Activated CD8-positive, alpha-beta memory T cell treated with anti-CD3 and anti-CD28 coated beads, Interleukin-2, amount 50 U/mL, for 1 hour (primary cell): Measurements from ENCODE around the gene GLYR1.
"Not testable (repeated sequence)": the region's sequence is repeated elsewhere in the genome, so short reads cannot be mapped to it uniquely, and the experiment has no call there.

Experiments
- DNase-seq: peaks from one replicate; pipeline ENCODE4 v3.0.0-alpha.2; 2020; ENCODE audit errors: extremely low read depth

Gene GLYR1

DNA sequence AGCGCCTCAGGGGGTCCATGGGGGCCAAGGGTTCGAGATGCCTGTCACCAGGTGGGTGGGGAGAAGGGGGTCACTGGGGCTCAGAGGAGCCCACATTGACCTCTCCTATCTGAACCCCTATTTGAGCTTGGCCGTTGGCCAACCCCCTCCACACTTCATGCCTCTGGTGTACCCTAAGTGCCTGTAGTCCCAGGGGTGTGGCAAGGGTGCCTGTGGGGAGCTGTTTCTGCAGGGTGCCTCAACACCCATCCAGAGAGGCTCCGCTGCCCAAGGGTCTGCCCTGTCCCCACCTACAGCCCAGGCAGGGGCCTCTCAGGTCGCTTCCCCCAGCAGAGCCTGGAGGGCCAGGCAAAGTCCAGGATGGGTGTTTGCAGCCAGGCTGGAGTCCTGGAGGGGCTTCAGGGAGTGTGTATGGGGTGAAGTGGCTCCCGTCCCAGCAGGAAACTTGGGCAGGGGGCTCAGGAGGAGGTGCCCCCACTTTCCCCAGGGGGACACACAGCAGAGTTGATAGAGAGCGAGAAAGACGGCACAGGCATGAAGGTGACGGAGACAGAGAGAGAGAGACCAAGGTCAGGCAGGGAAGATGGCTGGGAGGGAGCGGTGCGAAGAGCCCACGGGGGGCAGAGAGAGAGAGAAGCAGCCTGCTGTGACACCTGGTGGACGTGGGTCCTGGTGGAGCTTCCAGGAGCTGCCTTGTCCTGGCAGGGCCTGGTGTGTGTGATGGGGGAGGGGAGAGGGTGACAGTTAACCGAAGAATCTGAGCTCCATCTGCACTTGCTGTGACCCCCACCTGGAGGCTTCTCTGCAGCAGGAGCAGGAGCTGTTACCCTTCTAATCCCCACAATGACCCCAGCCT is 59.2 kb downstream of the GLYR1 start, which contains the start of gene SEPTIN12:
Gene SEPTIN12, minus strand, starts transcription at position 719 of the 856 bp plus-strand sequence. Its CDS starts 700 bp downstream, at position 19.
- DNase-seq, result no peak

DNA sequence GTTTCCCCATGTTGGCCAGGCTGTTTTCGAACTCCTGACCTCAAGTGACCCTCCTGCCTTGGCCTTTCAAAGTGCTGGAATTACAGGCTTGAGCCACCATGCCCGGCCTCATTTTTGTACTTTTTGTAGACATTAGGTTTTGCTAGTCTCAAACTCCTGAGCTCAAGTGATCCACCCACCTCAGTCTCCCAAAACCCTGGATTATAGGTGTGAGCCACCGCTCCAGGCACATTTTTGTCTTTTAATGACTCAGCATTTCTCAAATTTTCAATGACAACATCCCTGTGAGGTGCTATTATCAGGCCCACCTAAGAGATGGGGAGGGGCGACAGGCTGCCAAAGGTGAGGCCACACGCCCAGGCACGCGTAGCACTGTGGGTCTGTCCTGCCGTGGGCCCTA is 60.0 kb downstream of the GLYR1 start:
- no peak for DNase-seq

DNA sequence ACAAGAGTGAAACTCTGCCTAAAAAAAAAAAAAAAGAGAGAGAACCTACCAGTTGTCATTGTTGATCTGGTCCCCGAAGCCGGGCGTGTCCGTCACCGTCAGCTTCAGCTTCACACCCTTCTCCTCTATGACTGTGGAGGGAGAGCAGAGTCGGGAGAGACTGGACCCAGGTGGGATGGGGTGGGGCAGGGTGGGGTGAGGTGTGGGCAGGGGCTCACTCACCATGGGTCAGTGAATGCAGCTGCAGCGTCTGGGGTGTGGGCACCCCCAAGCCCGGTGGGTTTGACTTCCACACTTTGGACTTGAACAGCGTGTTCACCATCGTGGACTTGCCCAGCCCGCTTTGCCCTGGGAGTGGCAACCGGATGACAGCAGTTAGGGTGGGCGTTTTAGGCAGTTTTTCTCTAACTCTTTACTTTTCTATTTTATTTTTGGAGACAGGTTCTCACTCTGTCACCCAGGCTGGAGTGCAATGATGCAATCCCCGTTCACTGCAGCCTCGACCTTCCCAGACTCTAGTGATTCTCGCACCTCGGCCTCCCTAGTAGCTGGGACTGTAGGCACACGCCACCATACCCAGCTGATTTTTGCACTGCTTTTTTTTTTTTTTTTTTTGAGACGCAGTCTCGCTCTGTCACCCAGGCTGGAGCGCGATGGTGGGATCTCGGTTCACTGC is 61.2 kb downstream of the GLYR1 start:
- DNase-seq, result no peak

DNA sequence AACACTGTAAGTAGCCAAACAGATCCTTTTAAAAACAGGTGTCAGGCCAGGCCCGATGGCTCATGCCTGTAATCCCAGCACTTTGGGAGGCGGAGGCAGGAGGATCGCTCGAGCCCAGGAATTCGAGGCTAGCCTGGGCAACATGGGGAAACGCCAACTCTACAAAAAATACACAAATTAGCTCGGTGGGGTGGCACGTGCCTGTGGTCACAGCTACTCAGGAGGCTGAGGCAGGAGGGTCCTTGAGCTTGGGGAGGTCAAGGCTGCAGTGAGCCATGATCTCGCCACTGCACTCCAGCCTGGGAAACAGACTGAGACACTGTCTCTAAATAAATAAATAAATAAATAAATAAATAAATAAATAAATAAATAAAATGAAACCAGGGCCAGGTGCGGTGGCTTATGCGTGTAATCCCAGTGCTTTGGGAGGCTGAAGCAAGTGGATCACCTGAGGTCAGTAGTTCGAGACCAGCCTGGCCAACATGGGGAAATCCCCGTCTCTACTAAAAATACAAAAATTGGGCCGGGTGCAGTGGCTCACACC is 62.6 kb downstream of the GLYR1 start:
- not testable (repeated sequence) for DNase-seq

GRCh38 chr16:4783951-4784336 is 63.1 kb downstream of the GLYR1 start:
- no peak for DNase-seq

DNA sequence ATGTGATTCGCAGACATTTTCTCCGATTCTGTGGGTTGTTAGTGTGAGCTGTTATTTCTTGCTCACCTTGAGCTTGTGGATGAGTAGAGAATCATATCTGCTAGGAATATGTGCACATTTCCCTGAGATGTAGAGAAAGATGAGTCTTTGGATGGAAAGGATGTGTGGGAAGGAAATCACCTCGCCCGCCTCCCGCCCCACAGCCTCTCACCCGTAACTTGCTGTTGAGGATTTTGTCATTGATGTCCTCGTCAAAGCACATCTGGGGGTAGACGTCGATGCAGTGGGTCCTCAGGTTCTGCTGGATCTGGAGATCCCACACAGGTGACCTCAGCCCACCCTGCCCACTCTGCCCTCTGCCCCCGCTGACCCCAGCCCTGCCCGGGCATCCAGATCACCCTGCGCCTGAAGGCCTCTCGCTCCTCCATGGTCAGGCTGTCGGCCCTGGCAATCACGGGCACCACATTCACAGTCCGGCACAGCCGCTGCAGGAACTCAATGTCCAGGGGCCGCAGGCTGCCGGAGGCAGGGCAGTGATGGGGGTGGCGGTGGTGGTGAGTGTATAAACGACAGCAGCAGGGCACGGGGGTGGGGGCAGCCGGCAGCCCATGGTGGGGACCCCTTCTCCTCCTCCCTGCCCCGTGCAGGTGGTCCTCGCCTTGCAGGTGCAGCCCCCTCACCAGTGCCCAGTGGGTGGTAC is 63.7 kb downstream of the GLYR1 start:
- no peak for DNase-seq

DNA sequence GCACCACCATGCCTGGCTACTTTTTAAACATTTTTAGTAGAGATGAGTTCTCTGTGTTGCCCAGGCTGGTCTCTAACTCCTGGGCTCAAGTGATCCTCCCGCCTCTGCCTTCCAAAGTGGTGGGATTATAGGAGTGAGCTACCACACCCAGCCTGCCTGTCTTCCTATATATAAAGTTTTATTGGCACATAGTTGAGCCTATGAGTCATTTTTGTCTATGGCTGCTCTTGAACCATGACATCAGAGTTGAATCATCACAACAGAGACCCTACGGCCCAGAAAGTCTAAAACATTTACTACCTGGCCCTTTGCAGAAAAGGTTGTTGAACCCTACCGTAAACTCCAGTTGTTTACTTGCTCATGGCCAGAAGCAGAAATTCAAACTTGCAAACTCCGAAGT is 66.9 kb downstream of the GLYR1 start:
- no peak for DNase-seq

GRCh38 chr16:4778050-4778392 is 69.1 kb downstream of the GLYR1 start:
- no peak for DNase-seq

DNA sequence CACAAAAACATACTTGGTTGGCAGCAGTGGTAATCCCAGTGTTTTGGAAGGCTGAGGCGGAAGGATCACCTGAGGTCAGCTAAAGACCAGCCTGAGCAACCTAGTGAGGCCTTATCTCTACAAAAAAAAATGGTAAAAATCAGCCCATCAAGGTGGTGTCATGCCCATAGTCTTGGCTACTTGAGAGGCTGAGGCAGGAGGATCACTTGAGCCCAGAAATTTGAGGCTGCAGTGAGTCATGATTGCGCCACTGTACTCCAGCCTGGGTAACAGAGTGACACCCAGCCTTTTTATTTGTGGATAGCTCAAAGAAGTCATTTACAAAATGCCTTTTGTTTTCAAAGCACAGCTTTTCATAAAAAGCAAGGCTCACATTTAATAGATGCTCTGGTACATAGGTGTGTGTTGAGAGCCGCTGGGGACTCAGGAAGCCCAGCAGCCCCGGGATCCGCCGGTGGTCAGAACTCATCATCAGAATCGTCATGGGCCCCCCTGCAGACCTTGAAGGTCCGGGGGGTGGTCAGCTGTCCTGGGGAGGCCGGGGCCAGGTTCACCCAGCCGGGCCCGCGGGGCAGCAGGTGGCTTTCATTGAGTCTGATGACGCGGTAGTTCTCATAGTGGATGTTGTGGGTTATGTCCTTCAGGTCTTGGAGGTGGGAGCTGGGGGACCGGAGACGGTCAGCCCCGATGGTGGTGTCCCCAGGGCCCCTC is 69.6 kb downstream of the GLYR1 start:
- DNase-seq, result no peak

DNA sequence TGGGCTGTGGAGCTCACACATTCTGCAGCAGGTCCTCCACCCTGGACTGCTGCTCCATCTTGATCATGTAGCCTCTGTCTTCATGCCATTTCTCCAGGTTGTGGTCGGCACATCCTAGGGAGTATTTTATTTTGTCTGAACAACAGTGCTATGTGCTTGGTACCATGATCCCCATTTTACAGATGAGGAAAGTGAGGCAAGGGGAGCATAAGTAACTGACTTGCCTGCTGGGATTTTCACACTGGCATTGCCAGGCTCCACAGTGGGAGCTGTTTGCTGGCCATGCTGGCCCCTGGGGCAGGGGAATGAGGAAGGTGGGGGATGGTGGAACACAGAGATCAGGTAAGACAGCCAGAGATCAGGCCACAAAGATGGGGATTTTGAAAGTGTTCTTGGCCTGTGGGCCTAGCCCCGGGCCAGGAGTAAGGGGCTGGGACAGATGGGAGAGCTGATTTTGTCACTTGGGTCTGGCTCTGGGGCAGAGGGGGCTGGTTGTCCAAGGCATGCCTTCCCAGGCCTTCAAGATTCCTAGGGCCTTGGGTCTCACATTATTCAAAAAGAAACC is 70.9 kb downstream of the GLYR1 start:
- DNase-seq, result no peak

DNA sequence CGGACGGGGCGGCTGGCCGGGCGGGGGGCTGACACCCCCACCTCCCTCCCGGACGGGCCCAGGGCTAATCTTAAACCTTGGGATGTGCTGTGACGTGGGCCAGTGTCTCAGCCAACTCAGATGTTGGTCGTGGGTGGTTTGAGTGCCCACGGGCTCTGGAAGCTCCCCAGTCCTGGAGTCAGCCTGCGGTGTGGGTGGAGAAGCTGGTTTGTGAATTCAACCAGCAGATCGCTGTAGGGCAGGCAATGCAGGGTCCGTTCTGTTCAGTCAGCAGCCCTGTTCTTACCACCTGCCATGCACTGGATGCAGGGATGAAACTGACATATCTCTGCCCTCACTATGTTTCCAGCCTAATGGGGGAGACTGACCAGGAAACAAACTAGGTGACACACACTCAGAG is 72.1 kb downstream of the GLYR1 start:
- no peak for DNase-seq

- DNase-seq, result no peak
Measured at GRCh38 chr16:4772351-4772750, 74.7 kb downstream of the GLYR1 start.

GRCh38 chr16:4771646-4772045 is 75.4 kb downstream of the GLYR1 start:
- DNase-seq, result no peak

DNA sequence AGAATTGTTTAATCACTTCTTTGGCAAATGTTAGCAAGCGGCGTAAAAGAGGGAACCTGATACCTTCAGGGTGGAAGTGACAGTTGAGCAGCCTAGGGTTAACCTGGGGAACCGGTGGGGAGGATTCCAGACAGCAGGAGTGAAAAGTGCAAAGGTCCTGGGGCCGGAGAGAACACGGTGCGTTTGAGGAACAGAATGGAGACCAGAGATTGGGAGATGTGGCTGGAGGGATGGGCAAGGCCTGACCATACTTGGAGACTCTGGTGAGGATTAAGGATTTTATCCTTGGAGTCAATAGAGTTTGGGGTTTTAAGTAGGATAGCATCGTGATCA is 77.8 kb downstream of the GLYR1 start:
- DNase-seq, result no peak

DNA sequence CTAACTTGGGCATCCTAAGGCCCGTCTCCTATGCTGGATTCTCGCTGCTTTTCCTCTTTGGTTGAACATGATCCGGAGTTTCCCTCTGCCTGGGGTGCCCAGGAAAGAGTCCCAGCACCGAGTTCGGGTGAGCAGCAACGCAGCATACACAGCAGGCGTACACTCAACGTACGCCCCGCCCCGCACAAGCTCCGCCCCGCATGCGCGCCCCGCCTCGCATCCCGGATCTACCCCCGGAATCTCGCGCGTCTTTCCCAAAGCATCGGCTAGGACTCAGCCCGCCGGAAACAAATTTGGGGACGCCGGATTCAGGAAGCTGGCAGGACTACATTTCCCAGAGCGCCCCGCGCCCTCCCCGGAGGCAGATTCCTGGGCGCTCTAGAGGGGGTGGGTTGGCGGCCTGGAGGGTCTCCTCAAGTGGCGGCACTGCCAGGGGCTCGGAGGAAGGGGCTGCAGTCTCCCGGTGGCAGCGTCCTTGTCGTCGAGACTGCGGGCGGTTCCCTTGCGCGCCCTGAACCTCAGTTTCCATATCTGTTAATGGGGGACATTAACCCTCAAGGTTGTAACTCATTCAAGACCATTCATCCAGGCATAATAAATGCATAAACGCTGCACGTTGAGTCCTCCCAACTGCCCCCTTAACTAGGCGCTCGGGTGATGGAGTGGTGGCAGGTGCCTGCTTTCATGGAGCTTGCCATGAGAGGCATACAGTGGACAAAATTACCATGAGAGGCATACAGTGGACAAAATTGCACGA is 78.4 kb downstream of the GLYR1 start:
- DNase-seq, result peak; percentile 36

DNA sequence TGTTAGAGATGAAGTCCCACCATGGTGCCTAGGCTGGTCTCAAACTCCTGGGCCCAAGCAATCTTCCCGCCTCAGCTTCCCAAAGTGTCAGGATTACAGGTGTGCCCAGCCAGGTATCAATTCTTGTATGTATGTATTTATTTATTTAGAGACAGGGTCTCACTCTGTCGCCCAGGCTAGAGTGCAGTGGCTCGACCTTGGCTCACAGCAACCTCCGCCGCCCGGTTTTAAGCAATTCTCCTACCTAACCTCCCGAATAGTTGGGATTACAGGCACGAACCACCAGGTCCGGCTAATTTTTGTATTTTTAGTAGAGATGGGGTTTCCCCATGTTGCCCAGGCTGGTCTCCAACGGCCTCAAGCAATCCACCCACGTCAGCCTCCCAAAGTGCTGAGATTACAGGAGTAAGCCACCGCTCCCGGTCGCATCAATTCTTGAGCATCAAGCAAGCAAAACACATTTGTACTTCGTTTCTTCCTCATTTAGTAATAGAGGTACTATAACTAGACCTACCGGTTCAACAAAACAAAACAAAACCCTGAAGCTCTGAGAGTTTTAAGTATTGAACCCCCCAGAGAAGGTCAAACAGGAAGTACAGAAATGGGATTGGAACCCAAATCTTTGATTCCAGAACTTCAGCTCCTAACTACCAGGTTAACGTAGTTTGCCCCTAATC is 79.1 kb downstream of the GLYR1 start:
- DNase-seq, result no peak

DNA sequence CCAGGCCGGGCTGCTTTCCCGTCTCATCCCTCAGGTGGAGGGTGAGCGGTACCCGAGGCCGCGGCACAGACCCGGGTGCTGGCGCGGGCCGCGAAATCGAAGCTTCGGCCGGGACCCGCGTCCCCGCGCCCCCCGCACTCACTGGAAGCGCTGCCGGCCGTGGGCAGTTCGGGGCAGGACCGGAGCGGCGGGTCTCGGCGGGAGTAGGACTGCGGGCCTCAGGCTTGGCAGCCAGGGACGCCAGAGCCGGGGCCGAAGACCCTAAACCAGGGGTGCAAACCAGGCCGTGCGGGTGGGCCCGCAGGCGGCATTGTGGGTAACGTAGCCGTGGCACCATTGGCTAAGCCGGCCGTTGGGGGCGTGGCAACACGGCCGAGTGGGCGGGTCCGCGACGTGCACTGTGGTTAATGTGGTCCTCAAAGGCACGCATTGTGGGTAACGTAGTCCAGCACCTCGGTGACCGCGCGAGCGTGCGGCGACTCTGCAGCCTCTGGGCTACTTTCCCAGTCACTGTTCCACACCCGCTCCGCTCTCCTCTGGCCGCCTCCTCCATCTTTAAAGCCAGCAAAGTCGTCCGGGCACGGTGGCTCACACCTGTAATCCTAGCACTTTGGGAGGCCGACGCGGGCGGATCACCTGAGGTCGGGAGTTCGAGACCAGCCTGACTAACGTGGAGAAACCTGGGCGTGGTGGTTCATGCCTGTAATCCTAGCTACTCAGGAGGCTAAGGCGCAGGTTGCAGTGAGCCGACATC is 80.0 kb downstream of the GLYR1 start, which contains the start of gene ZNF500:
Gene ZNF500, minus strand, starts transcription at position 288 of the 754 bp plus-strand sequence. CDS start 1,184 bp downstream, outside the sequence.
- peak; percentile 78 for DNase-seq

DNA sequence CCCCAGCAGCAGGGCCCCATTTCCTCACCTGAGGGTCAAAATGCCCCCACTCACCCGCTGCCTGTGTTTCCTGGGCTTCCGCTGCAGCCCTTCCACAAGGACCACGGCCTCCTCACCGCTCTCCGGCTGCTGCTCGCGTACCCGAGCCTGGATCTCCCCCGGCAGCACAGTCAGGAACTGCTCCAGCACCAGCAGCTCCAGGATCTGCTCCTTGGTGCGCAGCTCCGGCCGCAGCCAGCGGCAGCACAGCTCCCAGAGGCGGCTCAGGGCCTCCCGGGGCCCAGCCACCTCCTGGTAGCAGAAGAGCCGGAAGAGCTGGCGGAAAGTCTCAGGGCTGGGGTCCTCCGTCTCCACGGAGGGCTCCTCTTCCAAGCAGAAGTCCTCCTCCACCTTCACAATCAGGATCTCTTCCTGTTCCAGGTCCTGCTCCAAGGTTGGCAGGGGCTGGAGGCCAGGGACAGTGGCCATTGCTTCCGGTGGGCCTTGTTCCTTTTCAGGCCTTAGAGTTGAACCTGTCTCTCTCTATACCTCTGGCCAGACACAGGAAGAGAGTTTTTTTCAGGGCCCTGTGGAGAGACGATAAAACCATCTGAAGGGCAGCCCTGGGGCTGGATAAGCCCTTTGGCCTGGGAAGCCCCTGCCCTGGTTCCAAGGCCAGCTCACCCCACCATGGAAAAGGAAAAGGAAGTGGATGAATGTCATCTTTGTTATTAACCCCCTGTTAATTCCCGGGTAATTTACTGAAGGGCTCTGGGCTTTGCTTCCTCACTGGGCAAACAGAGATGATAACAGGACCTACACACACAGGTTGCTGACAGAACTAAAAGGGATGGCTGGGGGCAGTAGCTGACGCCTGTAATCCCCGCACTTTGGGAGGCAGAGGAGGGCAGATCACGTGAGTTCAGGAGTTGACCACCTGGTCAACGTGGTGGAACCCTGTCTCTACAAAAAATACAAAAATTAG is 81.3 kb downstream of the GLYR1 start:
- DNase-seq, result no peak
